MM.1S (cell line): ENCODE results near the gene MYPN.

Experiments
- DNase-seq: peaks from one replicate; pipeline ENCODE4 v3.0.0-alpha.2; 2015
- H2AFZ ChIP-seq: fragments of 300-600 bp; sonication (generic); 2 replicates; pipeline ENCODE4 v1.6.0; 2016; ENCODE audit warnings: antibody characterized with exemption, low read length
- H3F3A ChIP-seq: fragments of 300-600 bp; sonication (generic); 2 replicates; pipeline ENCODE4 v1.6.1; 2016; ENCODE audit warnings: mild to moderate bottlenecking, antibody characterized with exemption, low read length, moderate library complexity, mixed read lengths; ENCODE audit not compliant: insufficient read depth
- H3K27ac ChIP-seq: fragments of 300-600 bp; sonication (generic); 2 replicates; pipeline ENCODE4 v1.5.1; 2016; ENCODE audit warnings: mild to moderate bottlenecking, low read length
- H3K27me3 ChIP-seq: fragments of 300-600 bp; sonication (generic); replicated peaks from 2 replicates; pipeline ENCODE4 v1.6.0; 2016; ENCODE audit warnings: low read length; ENCODE audit not compliant: insufficient read depth
- H3K36me3 ChIP-seq: fragments of 300-600 bp; sonication (generic); replicated peaks from 2 replicates; pipeline ENCODE4 v1.6.1; 2016; ENCODE audit warnings: mild to moderate bottlenecking, low read length, mixed read lengths; ENCODE audit not compliant: insufficient read depth
- H3K4me1 ChIP-seq: fragments of 300-600 bp; sonication (generic); 2 replicates; pipeline ENCODE4 v1.6.1; 2016; ENCODE audit warnings: low read length, mixed read lengths
- H3K4me2 ChIP-seq: fragments of 300-600 bp; sonication (generic); 2 replicates; pipeline ENCODE4 v1.6.0; 2016; ENCODE audit warnings: low read depth, low read length
- H3K4me3 ChIP-seq: fragments of 300-600 bp; sonication (generic); 2 replicates; pipeline ENCODE4 v1.5.1; 2016; ENCODE audit warnings: low read length, mixed read lengths
- H3K79me2 ChIP-seq: fragments of 300-600 bp; sonication (generic); 2 replicates; pipeline ENCODE4 v1.6.1; 2016; ENCODE audit warnings: mixed run types, low read length, mixed read lengths
- H3K9ac ChIP-seq: fragments of 300-600 bp; sonication (generic); 2 replicates; pipeline ENCODE4 v1.6.1; 2016; ENCODE audit warnings: low read length, mixed read lengths
- H3K9me2 ChIP-seq: fragments of 300-600 bp; sonication (generic); replicated peaks from 2 replicates; pipeline ENCODE4 v1.6.1; 2016; ENCODE audit warnings: mild to moderate bottlenecking, low read length, mixed read lengths; ENCODE audit not compliant: insufficient read depth
- H3K9me3 ChIP-seq: fragments of 300-600 bp; sonication (generic); replicated peaks from 2 replicates; pipeline ENCODE4 v1.6.1; 2016; ENCODE audit warnings: mild to moderate bottlenecking, low read length, mixed read lengths; ENCODE audit not compliant: insufficient read depth
- H4K20me1 ChIP-seq: fragments of 300-600 bp; sonication (generic); 2 replicates; pipeline ENCODE4 v1.6.1; 2016; ENCODE audit warnings: mild to moderate bottlenecking, low read length, moderate library complexity, mixed read lengths; ENCODE audit not compliant: insufficient read depth
- CTCF ChIP-seq: fragments of 300-600 bp; sonication (generic); IDR thresholded peaks from 2 replicates; pipeline ENCODE4 v1.5.1; 2016; ENCODE audit warnings: antibody characterized with exemption, low read length, mixed read lengths
- EZH2 ChIP-seq: fragments of 300-600 bp; sonication (generic); optimal IDR thresholded peaks from 2 replicates; pipeline ENCODE3; 2017; ENCODE audit warnings: low read depth, mild to moderate bottlenecking, antibody characterized with exemption, low read length, mixed read lengths
- EZH2phosphoT487 ChIP-seq: fragments of 300-600 bp; sonication (generic); IDR thresholded peaks from 2 replicates; pipeline ENCODE4 v1.6.1; 2018; ENCODE audit warnings: antibody characterized with exemption, low read length

Gene MYPN

GRCh38 chr10:68202960-68203353 is 93.7 kb downstream of the MYPN start:
- Histone ChIP-seq H3K9me3 (no peaks in the 10 kb centered on the region), H3K36me3 (no peaks in the 10 kb centered on the region), H3K9me2 (no peaks in the 10 kb centered on the region), H3K4me3 (no peak overlapping the region), H3K4me2 (no peak overlapping the region), H3K27ac (no peak overlapping the region), H2AFZ (no peak overlapping the region), H3K79me2 (no peaks in the 10 kb centered on the region), H3K9ac (no peak overlapping the region), H3K27me3 (no peaks in the 10 kb centered on the region), H3F3A (no peaks in the 10 kb centered on the region), H3K4me1 (no peaks in the 10 kb centered on the region), H4K20me1 (no peaks in the 10 kb centered on the region)
- no peak for TF ChIP-seq EZH2
- TF ChIP-seq CTCF: no peak
- no peak for TF ChIP-seq EZH2phosphoT487
- no peak for DNase-seq

- H3K27me3 ChIP-seq: no peaks in the 10 kb centered on the region
- H3K4me3 ChIP-seq: no peak overlapping the region
- no peaks in the 10 kb centered on the region for H3F3A ChIP-seq
- H3K4me2 ChIP-seq: no peak overlapping the region
- no peaks in the 10 kb centered on the region for H3K79me2 ChIP-seq
- H4K20me1 ChIP-seq: no peaks in the 10 kb centered on the region
- peak; percentile 45 for TF ChIP-seq CTCF
- TF ChIP-seq EZH2phosphoT487: no peak
- TF ChIP-seq EZH2: no peak
- H3K4me1 ChIP-seq: no peaks in the 10 kb centered on the region
- no peaks in the 10 kb centered on the region for H3K9me3 ChIP-seq
- H3K9ac ChIP-seq: no peak overlapping the region
- no peak overlapping the region for H3K27ac ChIP-seq
- no peak overlapping the region for H2AFZ ChIP-seq
- peak; percentile 28 for DNase-seq
- H3K36me3 ChIP-seq: no peaks in the 10 kb centered on the region
- no peaks in the 10 kb centered on the region for H3K9me2 ChIP-seq
These were observed 99.2 kb downstream of the MYPN start for GRCh38 chr10:68208424-68209042.

DNA sequence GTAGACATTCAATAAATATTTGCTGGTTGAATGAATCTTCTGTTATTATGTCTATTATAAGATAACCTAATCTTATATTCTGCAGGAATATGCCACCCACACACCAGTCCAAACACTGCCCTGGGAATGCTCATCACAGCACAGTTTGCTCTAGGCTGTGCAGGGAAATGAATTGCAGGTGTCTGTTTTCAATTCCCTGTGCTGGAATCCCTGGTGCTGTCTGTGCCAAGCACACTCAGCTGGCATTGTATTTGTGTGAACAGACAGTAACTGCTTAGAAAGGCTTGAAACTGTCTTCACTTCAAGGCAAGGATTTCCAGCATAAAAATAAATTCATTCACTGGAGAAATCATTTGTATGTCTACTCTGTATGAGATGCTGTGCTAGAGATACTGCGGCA is 102.4 kb downstream of the MYPN start:
- no peak overlapping the region for H3K4me2 ChIP-seq
- H3K27ac ChIP-seq: no peak overlapping the region
- H3K9me3 ChIP-seq: no peaks in the 10 kb centered on the region
- H2AFZ ChIP-seq: no peak overlapping the region
- no peaks in the 10 kb centered on the region for H3K4me1 ChIP-seq
- H3K9me2 ChIP-seq: no peaks in the 10 kb centered on the region
- no peak for DNase-seq
- TF ChIP-seq CTCF: no peak
- no peak for TF ChIP-seq EZH2
- no peak overlapping the region for H3K9ac ChIP-seq
- no peaks in the 10 kb centered on the region for H3K79me2 ChIP-seq
- H3K36me3 ChIP-seq: no peaks in the 10 kb centered on the region
- H3F3A ChIP-seq: no peaks in the 10 kb centered on the region
- no peak overlapping the region for H3K4me3 ChIP-seq
- H4K20me1 ChIP-seq: no peaks in the 10 kb centered on the region
- no peaks in the 10 kb centered on the region for H3K27me3 ChIP-seq
